ELF-1 (cell line): ENCODE measurements around the gene GGCT.
A peak's percentile ranks its signal among the peaks of the same experiment; 100 is the strongest.

Experiments
- DNase-seq: peaks from one replicate; pipeline ENCODE4 v3.0.0-alpha.2; 2016; ENCODE audit warnings: low read depth, low spot score

Gene GGCT

GRCh38 chr7:30478349-30479201 lies 26.1 kb downstream of the GGCT start, which contains the start of gene NOD1:
TSS of gene NOD1 (minus strand) at chr7:30478784. CDS start at chr7:30456921, 21,863 bp downstream.
- DNase-seq: peak; percentile 84

DNA sequence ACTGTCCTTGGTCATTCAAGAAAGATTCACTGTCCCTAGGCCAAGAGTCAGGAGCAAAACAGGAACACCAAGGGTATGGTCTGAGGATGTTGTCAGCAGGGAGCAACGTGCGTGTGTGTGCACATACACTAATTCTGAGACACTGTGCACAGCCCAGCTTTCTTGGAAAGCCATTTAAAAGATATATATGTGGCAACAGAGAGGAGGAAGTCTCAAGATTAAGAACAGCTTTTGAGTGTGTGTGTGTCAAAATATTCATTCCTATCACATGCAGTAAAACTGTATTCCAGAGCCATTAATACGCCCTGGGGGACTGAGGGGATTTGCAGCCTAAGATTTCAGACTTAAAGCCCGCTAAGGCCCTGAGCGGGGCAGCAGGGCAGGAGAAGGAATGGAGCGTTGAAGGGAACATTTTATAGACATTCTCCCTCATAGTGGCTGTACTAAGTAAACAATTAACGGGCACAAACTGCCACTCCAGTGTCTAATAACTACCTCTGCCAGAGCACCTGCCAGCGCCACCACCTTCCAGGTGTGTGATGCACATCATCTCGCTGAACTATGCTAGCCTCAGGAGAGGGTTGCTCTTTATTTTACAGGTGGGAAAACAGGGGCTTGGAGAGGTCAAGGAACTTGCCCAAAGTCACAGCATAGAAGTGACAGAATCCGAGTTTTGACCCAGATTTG lies 28.0 kb downstream of the GGCT start:
- DNase-seq: no peak

DNA sequence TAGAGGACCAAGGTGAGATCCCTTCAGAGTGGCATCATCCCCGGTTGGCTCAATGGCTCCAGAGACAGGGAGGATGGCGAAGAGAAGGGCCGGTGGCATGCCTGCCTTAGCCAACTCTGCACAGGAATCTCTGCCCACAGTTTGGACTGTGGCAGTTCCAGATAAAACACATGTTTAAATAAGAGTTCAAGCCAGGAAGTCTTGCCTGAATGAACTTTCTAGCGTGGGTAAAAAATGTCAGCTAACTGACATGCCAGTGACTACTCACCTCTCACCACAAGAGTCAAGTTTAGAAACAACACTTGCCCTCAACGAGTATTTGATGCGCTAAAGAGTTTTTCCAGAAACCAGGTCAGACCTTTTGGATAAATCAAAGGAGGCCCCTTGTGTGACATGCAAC lies 29.0 kb downstream of the GGCT start:
- DNase-seq: no peak

- no peak for DNase-seq
Observed at GRCh38 chr7:30474893-30475292, 29.7 kb downstream of the GGCT start.

DNA sequence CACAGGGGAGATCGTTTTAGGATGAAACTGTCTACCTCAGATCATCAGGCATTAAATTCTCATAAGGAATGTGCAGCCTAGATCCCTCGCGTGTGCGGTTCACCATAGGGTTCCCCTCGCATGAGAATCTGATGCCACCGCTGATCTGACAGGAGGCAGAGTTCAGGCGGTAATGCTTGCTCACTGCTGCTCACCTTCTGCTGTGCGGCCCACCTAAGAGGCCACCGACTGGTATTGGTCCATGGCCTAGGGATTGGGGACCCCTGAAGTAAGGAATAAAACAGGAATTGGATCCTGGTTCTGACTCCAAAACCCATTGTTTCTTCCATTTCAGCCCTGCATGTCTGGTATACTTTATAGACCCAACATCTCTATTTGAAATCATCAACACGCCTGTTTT lies 30.1 kb downstream of the GGCT start:
- no peak for DNase-seq

DNA sequence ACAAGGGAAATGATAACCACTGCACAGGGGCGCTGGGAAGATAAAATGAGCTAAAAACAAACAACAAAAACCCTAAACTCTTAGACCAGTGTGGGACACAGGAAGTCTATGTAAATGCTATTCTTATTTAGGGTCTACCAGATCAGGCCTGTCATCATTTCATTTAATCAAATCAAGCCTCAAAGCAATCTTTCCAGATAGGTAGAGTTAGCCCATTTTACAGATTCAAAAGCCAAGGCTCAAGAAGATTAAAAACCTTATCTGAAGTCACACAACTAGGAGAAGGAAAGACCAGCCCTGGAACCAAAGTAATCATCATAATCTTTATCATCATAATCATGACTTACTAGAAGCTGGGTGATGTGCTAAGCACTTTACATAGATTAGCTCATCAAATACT lies 30.7 kb downstream of the GGCT start:
- no peak for DNase-seq

DNA sequence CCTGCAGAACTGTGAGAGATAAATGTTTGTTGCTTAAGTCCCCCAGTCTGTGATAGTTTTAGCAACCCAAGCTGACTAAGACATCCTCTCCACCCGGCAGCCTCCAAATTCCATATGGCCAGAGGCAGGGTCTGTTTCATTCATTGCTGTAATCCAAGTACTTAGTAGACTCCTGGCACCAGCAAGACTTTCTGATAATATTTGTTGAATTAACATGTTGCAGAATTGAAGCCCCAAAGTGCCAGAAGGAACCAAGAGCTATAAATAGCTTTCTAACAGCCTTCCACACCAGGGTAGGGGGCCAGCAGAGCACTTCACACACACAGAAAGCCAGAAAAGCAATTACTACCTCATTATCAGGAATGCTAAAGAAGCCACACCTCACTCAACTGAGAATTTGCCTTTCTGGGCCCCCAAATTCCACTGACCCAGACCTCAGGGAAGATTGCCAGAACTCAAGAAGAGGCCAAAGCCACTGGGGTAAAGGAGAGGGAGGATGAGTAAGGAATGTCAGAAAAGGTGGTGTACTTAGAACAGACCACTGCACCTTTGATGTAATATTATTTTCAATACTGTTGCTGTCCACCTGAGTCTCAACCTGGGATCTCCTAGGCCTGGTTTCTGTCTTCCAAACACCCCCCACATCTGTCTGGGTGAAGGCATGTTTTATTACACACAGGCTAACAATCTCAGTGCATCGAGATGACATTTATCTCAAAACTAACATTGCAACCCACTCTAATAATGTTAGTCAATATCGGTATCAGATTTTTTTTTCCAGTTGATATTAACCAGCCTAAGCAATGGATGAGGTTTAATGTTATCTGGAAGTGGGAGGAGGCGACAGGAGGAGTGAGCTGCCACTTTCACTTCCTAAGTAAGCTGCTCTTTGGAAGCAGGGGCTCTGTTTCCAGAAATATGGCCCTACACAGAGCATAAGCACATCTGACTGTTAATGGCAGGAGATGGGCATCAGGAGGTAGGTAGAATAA lies 31.5 kb downstream of the GGCT start:
- peak; percentile 76 for DNase-seq

DNA sequence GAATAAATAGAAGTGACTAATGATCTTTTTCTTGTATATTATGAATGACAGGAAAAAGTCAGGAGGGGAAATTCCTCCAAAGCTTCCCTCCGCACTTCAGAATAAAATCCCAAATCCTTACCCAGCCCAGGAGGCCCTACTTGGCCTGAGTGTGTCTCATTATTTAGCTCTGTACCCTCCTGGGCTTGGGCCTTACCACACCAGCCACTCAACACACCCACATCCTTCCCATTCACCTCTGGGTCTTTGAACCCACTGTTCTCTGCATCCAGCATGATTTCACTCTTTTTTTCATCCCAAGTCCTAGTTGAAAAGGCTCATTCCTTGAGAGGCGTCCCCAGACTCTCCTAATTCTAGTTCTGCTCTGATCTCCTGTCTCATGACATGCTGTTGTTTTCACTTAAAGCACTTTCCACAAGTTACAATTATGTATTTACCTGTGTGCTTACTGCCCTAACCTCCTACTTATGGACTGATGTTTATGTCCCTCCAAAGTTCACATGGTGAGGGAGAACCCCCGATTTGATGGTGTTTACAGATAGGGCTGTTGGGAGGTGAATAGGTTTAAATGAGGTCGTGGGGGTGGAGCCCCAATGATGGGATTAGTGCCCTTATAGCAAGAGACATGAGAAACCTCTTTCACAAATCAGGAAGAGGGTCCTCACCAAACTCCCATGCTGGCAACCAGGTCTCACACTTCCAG lies 32.4 kb downstream of the GGCT start:
- DNase-seq: no peak

DNA sequence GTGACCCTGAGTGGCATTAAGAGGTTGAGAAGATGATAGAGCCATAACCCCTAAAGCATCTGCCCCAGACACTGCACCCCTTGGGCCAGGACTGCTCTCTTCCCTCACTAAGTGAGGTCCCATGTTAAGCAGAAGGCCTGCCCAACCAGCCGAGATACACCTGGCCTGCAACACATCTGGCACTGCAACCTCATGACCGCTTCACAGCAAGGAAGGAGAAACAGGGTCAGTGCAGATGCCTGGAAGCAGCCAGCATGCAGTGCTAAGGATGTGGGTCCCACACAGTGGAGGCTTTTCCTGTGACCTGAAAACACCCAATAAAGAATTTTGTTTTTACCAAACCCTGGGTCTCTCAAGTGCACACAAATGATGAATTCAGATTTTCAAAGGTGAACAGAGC lies 33.4 kb downstream of the GGCT start:
- no peak for DNase-seq

DNA sequence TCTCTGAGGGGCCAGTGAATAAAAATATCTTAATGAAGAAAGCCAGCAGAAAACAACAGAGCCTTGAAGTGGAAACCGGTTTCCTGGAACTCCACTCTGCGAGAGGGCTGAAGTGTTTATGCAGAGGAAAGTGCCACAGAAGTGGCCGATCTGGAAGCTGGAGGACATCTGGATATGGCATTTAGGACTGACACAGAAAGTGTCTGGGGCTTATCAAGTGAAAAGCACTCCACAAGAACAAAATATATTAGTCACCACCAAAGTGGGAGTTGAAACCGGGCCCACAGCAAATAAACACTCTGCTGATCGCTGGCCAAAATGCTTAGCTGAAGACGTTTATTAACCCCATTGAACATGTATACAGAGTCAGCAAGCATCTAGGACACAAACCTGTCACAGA lies 33.9 kb downstream of the GGCT start:
- DNase-seq: no peak

DNA sequence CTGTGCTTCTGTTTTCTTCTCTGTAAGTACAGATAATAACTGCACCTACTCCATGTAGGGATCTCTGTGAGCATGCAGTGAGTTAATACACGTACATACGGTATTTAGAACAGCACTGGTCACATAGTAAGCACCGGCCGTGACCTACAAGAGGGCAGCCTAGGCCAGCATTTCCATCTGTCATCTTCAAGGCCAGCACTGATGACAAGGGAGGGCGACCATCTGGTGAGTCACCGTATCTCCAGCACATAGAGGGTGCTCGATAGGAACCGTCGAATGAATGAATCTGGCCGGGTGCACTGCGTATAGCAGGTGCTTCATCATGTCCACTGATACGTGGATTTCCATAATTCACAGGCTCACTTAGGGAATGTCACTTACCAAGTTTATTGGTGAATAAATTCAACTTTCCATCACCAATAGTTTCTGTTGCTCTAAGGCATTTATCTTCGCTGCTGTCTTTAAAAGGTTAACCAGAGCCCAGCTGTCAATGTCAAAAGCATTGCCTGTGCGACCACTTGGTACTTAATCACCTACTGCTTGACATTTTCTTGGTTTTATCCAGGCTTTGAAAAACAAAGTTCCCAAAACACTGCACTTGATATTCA lies 34.4 kb downstream of the GGCT start:
- DNase-seq: no peak

GRCh38 chr7:30469303-30469702 lies 35.3 kb downstream of the GGCT start:
- DNase-seq: peak; percentile 92

DNA sequence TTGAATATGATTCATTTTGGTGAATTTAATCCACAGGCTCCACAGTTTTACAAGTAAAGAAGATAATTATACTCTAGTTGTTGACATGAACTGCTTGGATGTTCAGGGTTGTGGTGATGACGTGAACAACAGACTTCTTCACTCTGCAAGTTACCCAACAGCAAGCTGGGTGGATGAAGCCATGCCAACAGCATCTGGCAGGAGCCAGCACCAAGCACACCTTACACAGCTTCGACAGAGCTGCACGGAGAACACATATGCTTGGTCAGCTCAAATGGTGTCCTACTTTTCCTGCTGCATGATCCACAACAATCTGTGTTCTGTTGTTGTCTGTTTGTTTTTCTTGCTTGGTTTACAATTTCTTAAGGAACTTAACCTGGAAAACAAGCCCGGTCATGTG lies 35.8 kb downstream of the GGCT start:
- no peak for DNase-seq

DNA sequence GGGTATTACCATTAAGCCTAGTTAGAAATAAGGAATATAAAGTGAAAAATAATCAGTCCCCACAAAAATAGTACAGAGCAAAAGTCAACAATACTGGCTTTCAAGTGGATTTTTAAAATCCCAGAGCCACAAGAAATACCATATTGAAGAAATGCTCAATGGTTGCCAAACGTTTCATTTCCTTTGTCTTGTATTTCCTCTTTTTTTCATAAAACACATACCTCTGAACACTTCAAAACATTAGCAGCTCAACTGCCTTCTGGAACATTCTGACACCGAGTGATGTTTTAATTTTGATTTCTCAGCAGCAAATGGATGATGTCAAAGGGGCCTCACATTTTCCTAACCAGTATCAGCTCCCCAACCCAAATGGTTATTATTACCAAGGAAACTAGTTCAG lies 36.6 kb downstream of the GGCT start:
- DNase-seq: no peak

- DNase-seq: no peak
Observed at GRCh38 chr7:30467271-30467670, 37.4 kb downstream of the GGCT start.

GRCh38 chr7:30466266-30466665 lies 38.4 kb downstream of the GGCT start:
- DNase-seq: no peak

DNA sequence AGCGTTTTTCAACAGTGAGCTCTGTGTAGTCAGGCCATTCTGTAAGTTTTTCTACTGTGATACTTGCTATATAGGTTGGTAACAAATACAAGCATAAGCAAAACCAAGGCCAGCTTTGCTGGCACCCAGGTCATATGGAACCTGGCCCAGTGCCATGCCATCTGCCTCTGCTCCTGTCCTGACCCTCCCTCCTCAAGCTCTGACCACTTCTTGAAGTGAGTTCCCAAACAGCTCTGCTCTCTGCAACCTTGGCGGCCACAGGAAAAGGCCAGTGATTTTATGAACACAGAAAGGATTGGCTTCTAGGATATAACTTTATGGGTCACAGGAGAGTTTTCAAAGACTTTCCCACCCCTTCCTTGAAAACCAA lies 38.8 kb downstream of the GGCT start:
- DNase-seq: no peak

DNA sequence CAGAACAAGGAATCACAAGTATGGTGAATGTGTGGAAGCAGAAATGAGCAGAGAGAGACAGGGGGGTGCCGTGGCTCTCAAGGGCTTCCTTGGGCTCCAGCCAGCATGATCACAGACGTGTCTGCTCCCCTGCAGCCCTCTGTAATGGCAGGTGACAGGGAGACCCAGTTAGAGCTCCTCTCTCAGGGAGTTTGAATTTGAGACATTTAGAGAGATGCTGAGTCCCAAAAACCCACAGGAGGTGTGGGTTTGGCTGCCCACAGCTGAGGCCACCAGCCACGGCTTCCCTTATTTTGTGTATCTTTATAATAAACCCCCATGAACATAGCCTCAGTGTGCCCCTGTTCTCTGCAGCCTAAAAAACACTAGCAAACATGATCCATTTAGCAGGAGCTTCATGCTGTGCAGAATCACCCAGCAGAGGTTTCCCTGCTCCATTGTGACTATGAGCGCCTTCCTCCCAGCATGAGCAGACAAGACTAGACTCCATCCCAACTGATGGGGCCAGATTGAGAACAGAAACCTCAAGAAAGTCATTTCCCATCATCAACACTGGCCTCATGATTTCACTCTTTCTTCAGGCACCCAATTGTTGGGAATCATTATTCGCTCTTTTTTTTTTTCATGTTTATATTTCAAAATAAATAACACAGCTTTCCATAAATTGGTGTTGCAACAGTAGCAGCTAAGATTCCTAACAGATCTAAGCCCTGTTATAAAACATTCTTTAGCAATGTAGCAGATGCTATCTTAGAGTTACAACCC lies 39.4 kb downstream of the GGCT start:
- no peak for DNase-seq

DNA sequence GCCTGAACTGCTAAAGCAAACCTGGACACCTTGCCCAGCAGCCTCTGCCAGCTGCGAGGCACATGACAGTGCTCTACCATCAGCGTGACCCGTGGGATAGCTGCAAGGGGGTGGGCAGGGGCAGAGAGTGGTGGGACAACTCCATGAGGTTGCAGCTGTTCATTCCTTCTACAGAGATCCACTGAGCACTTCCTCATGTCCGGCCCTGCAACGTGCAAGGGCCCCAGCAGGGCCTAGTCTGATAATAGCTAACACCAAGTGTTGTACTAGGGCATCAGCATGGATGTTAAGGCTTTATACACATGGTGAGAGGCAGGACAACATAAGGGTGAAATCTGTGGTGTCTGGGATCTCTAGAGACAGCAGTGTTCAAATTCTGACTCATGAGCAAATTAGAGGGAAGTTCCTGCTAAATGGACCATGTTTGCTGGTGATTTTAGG lies 40.4 kb downstream of the GGCT start:
- DNase-seq: no peak
